ENCODE data around the gene CYBC1.
"Not testable (repeated sequence)": the region's sequence is repeated elsewhere in the genome, so short reads cannot be mapped to it uniquely, and the experiment has no call there.

Gene CYBC1

DNA sequence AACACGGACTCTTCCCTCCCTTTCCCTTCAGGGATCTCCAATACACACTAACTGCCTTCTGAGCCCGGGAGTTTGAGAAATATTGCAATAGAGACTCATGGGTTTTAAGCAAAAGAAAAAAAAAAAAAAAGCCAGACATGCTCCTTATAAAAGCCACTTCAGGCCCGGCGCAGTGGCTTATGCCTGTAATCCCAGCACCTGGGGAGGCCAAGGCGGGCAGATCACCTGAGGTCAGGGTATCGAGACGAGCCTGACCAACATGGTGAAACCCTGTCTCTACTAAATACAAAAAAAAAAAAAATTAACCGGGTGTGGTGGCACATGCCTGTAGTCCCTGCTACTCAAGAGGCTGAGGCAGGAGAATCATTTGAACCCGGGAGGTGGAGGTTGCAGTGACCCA lies 34.8 kb downstream of the CYBC1 start:
- TF ChIP-seq, protein P1, sequence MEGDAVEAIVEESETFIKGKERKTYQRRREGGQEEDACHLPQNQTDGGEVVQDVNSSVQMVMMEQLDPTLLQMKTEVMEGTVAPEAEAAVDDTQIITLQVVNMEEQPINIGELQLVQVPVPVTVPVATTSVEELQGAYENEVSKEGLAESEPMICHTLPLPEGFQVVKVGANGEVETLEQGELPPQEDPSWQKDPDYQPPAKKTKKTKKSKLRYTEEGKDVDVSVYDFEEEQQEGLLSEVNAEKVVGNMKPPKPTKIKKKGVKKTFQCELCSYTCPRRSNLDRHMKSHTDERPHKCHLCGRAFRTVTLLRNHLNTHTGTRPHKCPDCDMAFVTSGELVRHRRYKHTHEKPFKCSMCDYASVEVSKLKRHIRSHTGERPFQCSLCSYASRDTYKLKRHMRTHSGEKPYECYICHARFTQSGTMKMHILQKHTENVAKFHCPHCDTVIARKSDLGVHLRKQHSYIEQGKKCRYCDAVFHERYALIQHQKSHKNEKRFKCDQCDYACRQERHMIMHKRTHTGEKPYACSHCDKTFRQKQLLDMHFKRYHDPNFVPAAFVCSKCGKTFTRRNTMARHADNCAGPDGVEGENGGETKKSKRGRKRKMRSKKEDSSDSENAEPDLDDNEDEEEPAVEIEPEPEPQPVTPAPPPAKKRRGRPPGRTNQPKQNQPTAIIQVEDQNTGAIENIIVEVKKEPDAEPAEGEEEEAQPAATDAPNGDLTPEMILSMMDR (IDR thresholded peaks at IDR 0.05; ENCODE audit: low read depth, low read length) = no peak

DNA sequence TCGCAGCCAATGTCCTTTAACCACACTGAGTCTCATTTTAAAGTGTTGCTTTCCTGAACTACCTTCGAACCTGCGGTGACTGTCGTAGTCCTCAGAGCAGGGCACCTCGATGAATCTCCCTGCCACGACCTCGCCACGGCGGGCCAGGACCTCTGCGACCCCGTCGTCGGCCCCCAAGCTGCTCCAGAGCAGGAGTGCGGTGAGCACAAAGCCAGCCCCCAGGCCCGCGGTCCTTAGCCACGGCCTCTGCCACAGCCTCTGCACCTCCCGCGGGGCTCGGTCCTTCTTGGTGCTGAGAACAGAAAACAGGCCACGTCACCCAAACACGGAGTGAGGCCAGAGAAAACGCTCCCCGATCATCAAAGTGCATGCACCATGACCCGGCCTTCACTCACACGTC lies 35.2 kb downstream of the CYBC1 start:
- H3K4me3 ChIP-seq (ENCODE audit: low read depth, low read length) = no peak overlapping the region
- TF ChIP-seq, protein P1 (IDR thresholded peaks at IDR 0.05; ENCODE audit: low read depth, low read length) = no peak

More for the DNA sequence above, 34.8 kb downstream of the CYBC1 start:
- H3K4me3 ChIP-seq (ENCODE audit: low read depth, low read length) = no peak overlapping the region

DNA sequence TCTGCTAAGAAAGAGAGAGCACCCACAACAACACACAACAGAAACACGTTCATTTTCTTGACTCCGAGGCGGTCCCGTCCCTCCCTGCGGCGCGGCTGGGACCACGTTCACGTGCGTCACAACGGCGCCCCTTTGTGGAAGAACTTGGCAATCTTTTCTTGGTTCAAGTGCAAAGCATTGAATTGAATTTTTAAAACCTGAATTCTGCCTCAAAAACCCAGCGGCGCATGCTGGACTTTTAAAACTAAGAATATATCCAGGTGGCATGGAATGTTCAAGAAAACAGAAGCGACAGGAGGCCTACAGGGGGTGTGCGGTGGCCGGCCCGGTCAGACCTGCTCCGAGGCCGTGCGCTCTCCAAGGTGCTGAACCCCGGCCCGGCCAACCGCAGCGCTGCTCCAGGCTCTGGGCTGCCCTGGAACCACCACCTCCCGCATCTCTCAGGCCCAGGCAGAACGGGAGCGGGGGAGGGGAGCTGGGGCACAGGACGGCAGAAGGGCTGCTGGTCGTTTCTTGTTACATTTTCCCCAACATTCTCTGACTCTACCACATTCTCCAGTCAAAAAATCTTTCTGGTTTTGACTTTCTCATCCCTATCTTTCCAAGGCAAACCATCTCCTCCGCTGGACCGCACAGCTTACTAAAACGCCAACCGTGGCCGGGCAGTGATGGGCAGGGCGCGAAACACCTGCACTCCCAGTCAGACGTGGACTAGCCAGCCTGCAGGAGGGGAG lies 35.8 kb downstream of the CYBC1 start:
- TF ChIP-seq, protein P1 (IDR thresholded peaks at IDR 0.05; ENCODE audit: low read depth, low read length) = peak; percentile 64
- no peak overlapping the region for H3K4me3 ChIP-seq (ENCODE audit: low read depth, low read length)

DNA sequence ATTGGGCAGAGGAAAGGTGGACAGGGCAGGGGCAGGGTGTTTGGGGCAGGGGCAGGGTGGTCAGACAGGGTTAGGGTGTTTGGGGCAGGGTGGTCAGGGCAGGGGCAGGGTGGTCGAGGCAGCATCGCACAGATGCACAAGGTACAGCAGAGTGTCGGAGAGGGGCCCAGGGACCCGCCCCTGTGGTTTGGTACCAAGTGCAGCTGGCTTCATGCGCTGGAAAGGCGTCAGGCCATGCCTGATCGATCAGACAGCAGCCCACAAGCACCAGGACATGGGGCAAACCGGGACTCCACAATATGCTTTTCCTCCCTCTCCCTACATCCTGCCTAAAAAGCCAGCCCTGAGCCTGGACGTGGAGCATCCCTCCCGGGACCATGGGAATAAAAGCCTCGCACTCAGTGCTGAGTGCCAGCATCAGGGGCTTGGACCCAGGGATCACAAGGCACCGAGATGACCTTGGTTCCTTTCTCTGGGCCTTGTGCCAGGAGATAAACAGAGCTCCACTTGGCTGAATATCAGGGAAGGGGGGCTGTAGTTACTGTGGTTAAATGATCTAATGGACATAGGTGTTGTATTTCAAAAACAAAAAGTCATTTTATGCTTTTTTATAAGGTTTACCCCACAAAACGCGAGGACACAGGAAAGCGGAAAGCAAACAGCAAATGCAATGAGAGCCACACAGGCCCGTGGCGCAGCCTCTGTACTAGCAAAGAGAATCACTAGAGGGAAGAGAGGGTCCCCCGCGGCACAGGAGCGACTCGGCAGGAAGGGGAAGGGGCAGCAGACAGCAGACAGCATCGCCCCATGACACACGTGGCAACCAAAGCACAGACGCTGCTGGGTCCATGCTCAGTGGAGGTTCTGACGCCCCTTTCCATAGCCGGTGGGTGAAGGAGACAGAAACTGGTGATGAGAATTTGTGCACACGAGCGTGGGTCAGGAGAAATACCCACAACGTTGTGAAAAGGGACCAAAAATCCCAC lies 37.7 kb downstream of the CYBC1 start:
- H3K4me3 ChIP-seq (ENCODE audit: low read depth, low read length) = no peak overlapping the region
- TF ChIP-seq, protein P1 (IDR thresholded peaks at IDR 0.05; ENCODE audit: low read depth, low read length) = no peak

DNA sequence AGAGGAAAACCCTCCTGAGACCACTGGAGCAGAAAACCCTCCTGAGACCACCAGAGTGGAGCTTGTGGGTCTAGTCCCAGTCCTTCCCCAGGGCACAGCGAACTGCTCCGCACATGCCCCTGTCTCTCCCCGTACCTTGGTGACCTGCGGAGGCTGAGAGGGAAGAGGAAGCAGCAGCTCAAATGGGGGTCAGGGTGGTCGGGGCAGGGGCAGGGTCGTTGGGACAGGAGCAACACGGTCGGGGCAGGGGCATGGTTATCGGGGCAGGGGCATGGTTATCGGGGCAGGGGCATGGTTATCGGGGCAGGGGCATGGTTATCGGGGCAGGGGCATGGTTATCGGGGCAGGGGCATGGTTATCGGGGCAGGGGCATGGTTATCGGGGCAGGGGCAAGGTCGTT lies 38.5 kb downstream of the CYBC1 start:
- H3K4me3 ChIP-seq (ENCODE audit: low read depth, low read length) = not testable (repeated sequence)

DNA sequence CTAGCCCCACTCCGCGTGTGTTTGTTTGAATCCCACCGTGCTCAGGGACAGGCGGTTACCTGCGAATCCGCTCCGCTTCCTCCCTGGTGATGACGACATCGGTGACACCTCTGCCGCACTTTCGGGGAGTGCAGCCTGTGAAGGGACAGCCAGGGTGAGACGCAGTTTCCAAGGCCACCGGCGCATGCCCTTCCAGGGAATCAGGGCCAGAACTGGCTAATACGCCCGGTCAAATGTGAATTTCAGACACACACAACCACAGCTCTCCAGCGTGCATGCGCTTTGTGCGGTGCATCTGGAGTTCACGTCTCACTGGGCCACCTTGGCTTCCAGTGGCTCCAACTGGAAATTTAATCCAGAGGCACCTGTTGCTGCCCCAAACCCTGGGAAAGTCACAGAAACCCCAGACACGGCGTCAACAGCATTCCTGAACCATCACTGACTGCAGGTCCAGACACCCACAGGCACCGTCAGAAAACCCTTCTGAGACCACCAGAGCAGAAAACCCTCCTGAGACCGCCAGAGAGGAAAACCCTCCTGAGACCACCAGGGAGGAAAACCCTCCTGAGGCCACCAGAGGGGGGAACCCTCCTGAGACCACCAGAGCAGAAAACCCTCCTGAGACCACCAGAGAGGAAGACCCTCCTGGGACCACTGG lies 39.0 kb downstream of the CYBC1 start:
- TF ChIP-seq, protein P1 (IDR thresholded peaks at IDR 0.05; ENCODE audit: low read depth, low read length) = no peak
- no peak overlapping the region for H3K4me3 ChIP-seq (ENCODE audit: low read depth, low read length)

DNA sequence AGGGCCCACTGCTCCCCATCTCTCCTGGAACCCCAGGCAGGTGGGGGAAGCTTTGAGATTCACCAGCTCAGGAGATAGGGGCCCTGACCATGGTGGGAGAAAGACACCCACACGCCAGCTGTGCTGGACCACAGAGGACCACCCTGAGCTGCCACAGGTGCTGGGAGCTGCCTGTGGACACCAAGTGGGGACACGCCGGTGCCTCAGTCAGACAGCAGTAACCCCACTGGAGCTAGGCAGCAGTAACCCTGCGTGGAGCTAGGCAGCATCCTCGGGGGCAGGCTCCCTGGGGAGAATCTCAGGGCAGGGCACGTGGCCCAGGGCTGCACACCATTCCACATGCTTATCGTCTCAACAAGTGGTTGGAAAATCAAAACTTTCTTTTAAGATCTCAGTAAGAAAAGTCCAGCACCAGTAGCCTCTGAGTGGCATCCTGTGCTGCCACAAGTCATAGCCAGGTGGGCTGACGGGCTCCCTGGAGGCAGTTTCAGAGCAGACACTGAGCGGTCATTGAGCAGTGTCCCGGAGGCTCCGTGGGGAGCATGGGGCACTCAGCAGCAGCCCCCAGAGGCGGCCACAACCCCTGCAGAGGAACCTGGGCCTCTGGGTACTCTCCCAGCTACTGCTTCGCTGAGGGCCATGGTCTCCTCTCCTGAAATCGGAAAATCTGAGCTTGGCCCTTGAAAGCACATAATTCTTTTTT lies 40.4 kb downstream of the CYBC1 start:
- H3K4me3 ChIP-seq (ENCODE audit: low read depth, low read length) = no peak overlapping the region
- TF ChIP-seq, protein P1 (IDR thresholded peaks at IDR 0.05; ENCODE audit: low read depth, low read length) = no peak

Measured in WI38 (cell line).